Eye (tissue), 1 donor: Measurements from ENCODE around the gene SPAG17.

ENCODE experiments used
- DNase-seq: peaks from one replicate; pipeline ENCODE4 v3.0.0-alpha.2; 2015

SPAG17 gene

DNA sequence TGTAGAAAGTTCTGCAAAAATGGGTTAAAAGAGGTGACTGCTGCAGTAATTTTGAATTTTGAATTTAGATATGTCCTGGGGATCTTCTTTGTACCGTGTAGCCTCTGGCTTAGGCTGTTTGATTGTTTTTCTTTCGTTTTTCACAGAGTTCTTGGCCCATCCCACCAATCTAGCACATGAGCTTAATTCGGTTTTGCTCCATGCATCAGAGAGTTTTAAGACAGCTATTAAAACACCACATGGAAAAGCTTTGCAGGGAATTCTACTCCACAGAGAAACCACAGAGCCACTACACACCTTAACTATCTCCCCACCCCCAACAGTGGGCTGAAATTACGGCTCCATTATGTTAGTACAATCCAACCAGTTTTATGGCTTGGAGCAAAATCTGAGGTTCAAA lies 25.5 kb downstream of the SPAG17 start:
- no peak for DNase-seq

GRCh38 chr1:118158924-118159323 lies 26.1 kb downstream of the SPAG17 start:
- DNase-seq, result no peak

- DNase-seq, result no peak
Measured at GRCh38 chr1:118157506-118157905, 27.5 kb downstream of the SPAG17 start.

- no peak for DNase-seq
Measured at GRCh38 chr1:118155106-118155505, 29.9 kb downstream of the SPAG17 start.

GRCh38 chr1:118154220-118154619 lies 30.8 kb downstream of the SPAG17 start:
- DNase-seq, result peak; percentile 59

GRCh38 chr1:118151312-118151937 lies 33.6 kb downstream of the SPAG17 start:
- peak; percentile 90 for DNase-seq

GRCh38 chr1:118149799-118150198 lies 35.2 kb downstream of the SPAG17 start:
- no peak for DNase-seq

- DNase-seq, result no peak
Measured at GRCh38 chr1:118148034-118148433, 37.0 kb downstream of the SPAG17 start.

GRCh38 chr1:118147522-118147921 lies 37.5 kb downstream of the SPAG17 start:
- peak; percentile 24 for DNase-seq

DNA sequence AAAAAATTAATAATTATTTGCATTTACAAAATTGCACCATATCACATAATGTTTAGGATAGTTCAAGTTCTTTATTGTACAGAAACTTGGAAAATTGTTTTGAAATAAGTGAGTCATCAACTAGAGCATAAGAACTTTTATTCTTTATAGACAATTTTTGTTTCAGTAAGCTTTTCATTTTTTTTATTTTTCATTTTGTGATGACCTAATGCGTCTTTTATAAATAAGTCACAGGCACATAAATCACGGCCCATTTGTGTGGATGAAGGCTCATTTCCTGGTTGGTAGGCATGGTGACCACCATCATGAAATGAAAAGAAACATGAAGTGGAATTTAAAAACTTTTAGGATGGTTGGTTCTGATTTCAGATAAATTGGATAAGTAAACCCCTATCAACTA lies 39.3 kb downstream of the SPAG17 start:
- DNase-seq, result no peak

DNA sequence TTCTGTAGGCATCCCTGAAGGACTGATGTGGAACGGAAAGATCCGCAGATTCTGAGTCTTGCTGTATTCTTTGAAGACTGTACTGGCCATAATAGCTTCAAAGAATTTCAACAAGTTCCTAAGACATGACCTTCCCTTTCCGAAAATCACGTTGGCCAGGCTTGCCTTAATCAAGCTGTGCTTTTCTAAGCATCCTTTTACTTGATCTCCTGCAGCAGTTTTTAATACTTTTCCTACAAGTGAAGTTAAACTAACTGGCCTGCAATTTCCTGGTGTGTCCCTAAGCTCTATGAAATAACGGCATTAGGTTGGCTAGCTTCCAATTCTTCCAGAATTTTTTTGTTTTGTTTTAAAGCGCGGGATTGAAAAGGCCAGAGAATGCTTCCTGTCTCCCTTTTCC lies 40.3 kb downstream of the SPAG17 start:
- DNase-seq, result peak; percentile 67

GRCh38 chr1:118143831-118144230 lies 41.2 kb downstream of the SPAG17 start:
- DNase-seq, result no peak

DNA sequence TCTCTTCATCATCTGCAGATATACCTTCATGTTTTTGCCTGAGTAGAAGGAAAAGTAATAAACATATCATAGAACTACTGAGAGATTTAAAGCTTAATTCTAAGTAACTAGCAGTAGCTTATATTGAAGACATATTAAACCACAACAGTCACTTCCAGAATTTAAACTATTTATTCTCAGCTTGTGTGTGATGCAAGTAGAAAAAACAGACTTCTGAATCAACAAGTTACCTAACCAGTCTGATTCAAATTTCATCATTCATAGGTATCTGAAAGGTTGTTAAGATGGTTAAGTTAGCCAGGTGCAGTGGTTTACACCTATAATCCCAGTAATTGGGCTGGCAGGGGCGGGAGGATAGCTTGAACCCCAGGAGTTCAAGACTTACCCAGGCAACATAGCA lies 41.9 kb downstream of the SPAG17 start:
- no peak for DNase-seq

GRCh38 chr1:118142546-118142945 lies 42.5 kb downstream of the SPAG17 start:
- no peak for DNase-seq

- DNase-seq, result no peak
Measured at GRCh38 chr1:118137900-118138299, 47.1 kb downstream of the SPAG17 start.

DNA sequence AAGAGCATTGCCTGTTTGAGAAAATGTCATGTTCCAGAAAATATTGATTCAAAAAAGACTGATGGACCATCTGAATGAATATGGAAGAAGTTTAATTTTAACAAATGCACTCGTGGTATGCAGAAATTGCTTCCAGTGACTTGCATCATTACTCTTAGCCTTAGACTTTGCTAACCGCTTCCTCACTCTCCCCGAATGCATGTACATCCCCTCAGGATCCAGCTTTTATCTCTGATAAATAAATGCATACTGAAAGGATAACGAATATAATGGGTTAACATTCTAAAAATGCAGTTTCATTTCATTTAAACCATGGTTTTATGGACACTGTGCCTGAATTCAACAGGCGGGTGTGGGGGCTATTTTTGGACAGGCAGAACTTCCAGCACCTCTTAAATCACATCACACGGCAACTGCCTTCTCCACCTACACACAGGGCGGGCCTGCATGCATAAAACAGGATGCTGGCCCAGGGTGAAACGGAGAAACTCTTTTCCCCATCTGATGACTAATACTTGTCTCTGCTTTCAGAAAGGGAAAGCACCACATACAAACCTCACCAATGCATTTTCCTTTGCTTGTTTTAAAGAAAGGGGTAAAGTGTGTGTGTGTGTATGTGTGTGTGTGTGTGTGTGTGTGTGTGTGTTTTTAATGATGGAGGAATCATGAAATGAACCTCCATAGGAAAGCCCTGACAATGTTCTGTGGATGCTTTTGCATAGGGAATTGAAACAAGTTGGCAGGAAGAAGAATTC lies 48.7 kb downstream of the SPAG17 start:
- DNase-seq, result peak; percentile 36

GRCh38 chr1:118132000-118132399 lies 53.0 kb downstream of the SPAG17 start:
- no peak for DNase-seq

DNA sequence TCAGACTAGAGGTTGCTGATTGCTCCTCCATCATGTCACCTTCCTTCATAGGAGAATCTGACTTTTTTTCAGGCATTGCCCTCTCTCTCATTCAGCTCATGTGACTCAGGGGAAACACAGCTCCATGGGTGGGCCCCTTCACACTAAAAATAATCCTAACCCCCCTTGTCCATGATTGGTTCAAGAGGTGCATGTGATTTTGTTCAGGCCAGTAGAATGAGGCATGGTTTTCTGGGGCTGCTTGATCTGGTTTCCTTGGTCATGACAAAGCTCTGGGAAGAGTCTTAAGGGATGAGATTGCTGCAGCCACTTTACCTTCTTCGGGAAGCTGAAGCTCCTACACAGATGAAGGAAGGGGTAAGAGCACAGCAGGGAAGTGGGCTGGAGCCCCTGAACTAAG lies 56.3 kb downstream of the SPAG17 start:
- no peak for DNase-seq

GRCh38 chr1:118124064-118124463 lies 61.0 kb downstream of the SPAG17 start:
- DNase-seq, result no peak

- DNase-seq, result no peak
Measured at GRCh38 chr1:118123116-118123839, 61.8 kb downstream of the SPAG17 start.

- no peak for DNase-seq
Measured at GRCh38 chr1:118122234-118123004, 62.6 kb downstream of the SPAG17 start.

DNA sequence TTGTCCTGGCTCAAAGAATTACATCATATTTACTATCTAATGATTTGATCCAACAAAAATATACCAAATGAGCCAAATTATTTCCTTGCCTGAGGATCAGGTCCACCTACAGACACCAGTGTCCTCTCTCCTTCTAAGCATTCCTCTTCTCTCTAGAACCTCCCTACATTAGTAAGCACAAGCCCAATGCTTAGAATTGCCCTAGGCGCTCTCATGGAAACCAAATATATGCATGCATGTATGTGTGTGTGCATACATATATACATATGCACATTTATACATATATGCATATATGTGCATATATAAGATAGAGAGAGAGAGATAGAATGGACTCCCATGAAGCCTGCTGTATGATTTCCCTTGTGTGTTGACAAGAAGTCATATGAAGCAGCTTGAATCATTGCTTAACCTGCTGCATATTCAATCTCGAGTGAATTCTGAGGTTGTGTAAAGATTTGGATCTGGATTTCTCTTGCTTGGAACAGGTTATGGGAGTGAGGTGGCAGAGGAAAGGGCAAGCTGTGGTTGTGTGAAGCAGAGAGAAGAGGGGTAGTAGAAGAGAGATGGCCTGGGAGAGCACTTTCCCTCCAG lies 66.1 kb downstream of the SPAG17 start:
- no peak for DNase-seq

GRCh38 chr1:118118469-118118868 lies 66.6 kb downstream of the SPAG17 start:
- DNase-seq, result peak; percentile 23
